ENCODE data around the gene SLC25A11.

SLC25A11 gene

GRCh38 chr17:4966844-4967538 is 27.1 kb upstream of the SLC25A11 start:
- peak; percentile 100 for DNase-seq (ENCODE audit: low read depth, low spot score)

GRCh38 chr17:4965311-4965986 is 25.6 kb upstream of the SLC25A11 start:
- no peak for DNase-seq (ENCODE audit: low read depth, low spot score)

- DNase-seq (ENCODE audit: low read depth, low spot score), result no peak
These were observed 20.6 kb upstream of the SLC25A11 start for GRCh38 chr17:4960279-4960922.

- no peak for DNase-seq (ENCODE audit: low read depth, low spot score)
These were observed 19.6 kb upstream of the SLC25A11 start for GRCh38 chr17:4959261-4959965.

- DNase-seq (ENCODE audit: low read depth, low spot score), result no peak
These were observed 18.3 kb upstream of the SLC25A11 start for GRCh38 chr17:4958102-4958501.

GRCh38 chr17:4956493-4957061 is 16.7 kb upstream of the SLC25A11 start:
- DNase-seq (ENCODE audit: low read depth, low spot score), result no peak

- DNase-seq (ENCODE audit: low read depth, low spot score), result no peak
These were observed 15.2 kb upstream of the SLC25A11 start for GRCh38 chr17:4955091-4955490.

GRCh38 chr17:4953451-4953961 is 13.7 kb upstream of the SLC25A11 start:
- DNase-seq (ENCODE audit: low read depth, low spot score), result no peak

- no peak for DNase-seq (ENCODE audit: low read depth, low spot score)
These were observed 11.6 kb upstream of the SLC25A11 start for GRCh38 chr17:4951486-4951885.

GRCh38 chr17:4950746-4951204 is 10.9 kb upstream of the SLC25A11 start, which contains the start of gene ENO3:
Gene ENO3 (plus strand): TSS chr17:4951119. CDS start chr17:4951830, 711 bp downstream.
- DNase-seq (ENCODE audit: low read depth, low spot score), result no peak

- DNase-seq (ENCODE audit: low read depth, low spot score), result no peak
These were observed 10.4 kb upstream of the SLC25A11 start for GRCh38 chr17:4950075-4950745.

GRCh38 chr17:4949321-4950074 is 9.7 kb upstream of the SLC25A11 start:
- no peak for DNase-seq (ENCODE audit: low read depth, low spot score)

GRCh38 chr17:4948931-4949320 is 9.1 kb upstream of the SLC25A11 start:
- no peak for DNase-seq (ENCODE audit: low read depth, low spot score)

GRCh38 chr17:4948166-4948930 is 8.5 kb upstream of the SLC25A11 start, which contains the start of gene PFN1:
Gene PFN1 (minus strand): TSS chr17:4948530. CDS start chr17:4948394, 136 bp downstream.
- peak; percentile 62 for DNase-seq (ENCODE audit: low read depth, low spot score)

GRCh38 chr17:4947411-4948165 is 7.7 kb upstream of the SLC25A11 start:
- no peak for DNase-seq (ENCODE audit: low read depth, low spot score)

GRCh38 chr17:4947010-4947410 is 7.2 kb upstream of the SLC25A11 start:
- no peak for DNase-seq (ENCODE audit: low read depth, low spot score)

- DNase-seq (ENCODE audit: low read depth, low spot score), result no peak
These were observed 6.6 kb upstream of the SLC25A11 start for GRCh38 chr17:4946312-4946976.

GRCh38 chr17:4945944-4946280 is 6.1 kb upstream of the SLC25A11 start:
- no peak for DNase-seq (ENCODE audit: low read depth, low spot score)

Measured in brain pericyte (primary cell).